RCC 7860 (cell line): ENCODE data around the gene PPP5C.
"Not testable (repeated sequence)": the region's sequence is repeated elsewhere in the genome, so short reads cannot be mapped to it uniquely, and the experiment has no call there.

Experiments used
- DNase-seq: peaks from one replicate; pipeline ENCODE4 v3.0.0-alpha.2; 2015; ENCODE audit warnings: low spot score
- FAIRE-seq: peaks from 2 replicates; lab custom pipeline; 2012; peaks lifted over from hg19 to GRCh38; lab: Jason Lieb, UNC

The PPP5C gene, protein sequence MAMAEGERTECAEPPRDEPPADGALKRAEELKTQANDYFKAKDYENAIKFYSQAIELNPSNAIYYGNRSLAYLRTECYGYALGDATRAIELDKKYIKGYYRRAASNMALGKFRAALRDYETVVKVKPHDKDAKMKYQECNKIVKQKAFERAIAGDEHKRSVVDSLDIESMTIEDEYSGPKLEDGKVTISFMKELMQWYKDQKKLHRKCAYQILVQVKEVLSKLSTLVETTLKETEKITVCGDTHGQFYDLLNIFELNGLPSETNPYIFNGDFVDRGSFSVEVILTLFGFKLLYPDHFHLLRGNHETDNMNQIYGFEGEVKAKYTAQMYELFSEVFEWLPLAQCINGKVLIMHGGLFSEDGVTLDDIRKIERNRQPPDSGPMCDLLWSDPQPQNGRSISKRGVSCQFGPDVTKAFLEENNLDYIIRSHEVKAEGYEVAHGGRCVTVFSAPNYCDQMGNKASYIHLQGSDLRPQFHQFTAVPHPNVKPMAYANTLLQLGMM

DNA sequence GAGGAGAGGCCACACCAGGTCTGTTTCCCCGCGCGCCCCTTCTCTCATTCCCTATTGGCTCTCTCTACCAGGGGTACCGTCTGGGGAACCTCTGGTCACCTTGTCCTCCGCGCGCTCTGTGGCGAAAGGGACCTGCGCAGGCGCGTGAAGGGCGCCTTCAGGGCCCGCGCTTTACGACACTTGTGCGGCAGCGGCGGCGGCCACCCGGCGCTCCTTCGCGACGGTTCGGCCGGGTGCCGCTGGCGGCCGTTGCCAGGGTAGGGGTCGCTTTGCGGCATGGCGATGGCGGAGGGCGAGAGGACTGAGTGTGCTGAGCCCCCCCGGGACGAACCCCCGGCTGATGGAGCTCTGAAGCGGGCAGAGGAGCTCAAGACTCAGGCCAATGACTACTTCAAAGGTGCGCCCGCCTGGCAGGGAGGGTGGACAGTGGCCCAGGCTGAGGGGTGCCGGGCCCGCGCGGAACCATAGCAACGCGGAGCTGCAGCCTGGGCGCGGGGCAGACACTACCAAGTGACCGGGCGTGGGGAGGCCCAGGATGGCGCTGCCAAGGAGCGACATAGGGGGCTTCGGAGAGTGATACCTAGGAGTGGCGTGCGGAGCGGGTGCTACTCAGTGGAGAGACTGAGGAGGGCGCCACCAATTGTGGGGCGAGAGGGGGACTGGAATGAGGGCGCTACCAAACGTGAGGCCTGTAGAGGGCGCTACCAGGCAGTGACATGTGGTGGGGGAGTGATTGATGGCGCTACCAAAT is at the start of gene PPP5C:
Gene PPP5C, plus strand, starts transcription at position 267 of the 751 bp plus-strand sequence. Its CDS starts 10 bp downstream, at position 277.
- DNase-seq (peak; percentile 73), FAIRE-seq (no peak)

DNA sequence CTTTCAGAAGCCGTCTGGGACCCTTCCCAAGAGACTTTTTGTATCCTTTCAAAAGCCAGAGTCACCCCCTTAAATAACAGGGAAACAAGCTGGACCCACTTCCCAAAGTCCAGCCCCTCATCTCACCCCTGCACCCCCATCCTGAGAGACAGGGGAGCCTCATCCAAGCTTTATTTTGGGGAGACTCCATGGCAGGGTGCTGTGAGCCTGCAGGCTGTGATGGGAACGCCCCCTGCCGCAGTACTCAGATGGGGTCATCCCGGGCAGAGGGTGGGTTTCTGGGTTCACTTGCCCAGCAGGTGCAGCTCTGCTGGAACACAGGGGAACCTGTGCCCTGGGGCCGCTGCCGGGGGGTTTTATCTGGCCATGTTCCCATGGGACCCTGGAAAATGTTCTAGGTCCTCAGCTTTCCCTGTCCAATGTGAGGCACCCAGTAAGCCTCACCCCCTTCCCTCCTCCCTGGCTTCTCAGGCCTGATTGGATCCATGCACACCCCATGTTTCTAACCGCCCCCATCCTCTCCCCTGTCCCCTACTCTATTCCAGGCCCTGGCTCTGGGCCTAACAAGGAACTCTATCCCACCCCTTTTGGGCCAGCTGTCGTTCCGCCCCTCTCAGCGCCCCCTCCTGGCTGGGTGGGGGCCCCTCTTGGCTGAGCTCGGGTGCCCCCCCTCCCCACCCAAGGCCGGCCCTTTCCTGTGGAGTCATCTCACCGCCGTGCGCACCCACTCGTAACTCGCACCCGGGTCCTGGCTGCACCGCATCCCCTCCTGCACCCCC is 49.0 kb upstream of the PPP5C start:
- no peak for FAIRE-seq
- no peak for DNase-seq

DNA sequence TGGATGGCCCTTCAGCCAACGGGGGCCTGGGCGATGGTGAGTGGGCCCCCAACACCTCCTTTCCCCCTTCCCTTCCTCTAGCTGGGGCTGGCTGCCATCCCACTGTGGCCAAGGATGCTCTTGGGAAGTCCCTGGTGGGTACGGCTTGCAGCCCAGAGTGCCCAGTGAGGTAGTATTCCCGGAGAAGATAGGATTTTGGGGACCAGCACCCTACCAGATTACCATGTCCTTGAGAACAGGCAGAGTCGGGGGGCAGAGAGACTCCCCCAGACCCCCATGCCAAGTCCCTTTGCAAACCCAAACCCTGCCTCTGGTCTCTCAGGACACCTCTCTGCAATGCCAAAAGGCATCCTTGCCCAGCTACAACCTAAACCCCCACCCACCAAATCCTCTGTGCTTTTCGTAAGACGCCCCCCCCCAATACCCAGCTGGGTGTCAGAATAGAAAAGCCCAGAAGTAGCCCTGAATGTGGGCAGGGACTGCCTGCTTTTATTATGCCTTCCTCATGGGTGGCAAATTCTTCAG is 48.3 kb upstream of the PPP5C start:
- FAIRE-seq, result no peak

DNA sequence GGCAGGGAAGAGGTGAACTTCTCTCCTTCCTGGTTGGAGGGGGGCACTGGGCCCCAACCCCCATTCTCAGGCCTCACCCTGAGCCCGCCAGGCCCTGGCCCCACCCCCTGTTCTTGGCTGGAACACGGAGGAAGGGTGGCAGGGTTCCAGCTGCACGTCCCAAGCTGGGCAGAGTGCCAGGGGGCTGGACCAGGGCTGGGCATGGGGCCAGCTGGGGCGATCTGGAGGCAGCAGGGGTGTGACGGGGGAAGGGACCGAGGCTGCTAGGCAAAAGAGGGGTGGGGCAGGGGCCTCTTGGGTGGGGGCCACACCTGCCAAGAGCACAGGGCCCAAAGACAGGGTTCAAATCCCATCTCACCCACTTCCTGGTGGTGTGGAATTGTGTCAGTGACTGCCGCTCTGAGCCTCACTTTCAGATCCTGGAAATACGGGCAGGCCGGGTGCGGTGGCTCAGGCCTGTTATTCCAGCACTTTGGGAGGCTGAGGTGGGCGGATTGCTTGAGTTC is 47.8 kb upstream of the PPP5C start:
- FAIRE-seq, result no peak
- DNase-seq, result peak; percentile 41

More for the DNA sequence above, 48.3 kb upstream of the PPP5C start:
- DNase-seq, result no peak

DNA sequence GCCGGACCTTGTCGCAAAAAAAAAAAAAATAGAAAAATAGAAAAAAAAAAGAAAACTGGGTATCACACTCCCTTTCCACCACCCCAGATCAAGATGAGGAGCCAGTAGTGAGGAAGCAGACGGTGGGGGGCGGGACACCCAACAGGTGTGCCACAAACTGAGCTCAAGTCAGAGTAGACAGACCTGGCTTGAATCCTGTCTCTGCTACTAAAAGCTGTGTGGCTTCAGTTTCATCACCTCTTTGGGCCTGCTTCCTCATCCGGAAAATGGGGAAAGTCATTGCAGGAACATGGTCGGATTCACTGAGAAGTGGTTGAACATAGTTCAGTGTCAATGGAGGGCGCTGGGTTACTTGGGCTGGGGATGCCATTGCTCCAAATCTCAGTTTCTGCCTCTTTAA is 47.2 kb upstream of the PPP5C start:
- FAIRE-seq, result no peak
- no peak for DNase-seq

DNA sequence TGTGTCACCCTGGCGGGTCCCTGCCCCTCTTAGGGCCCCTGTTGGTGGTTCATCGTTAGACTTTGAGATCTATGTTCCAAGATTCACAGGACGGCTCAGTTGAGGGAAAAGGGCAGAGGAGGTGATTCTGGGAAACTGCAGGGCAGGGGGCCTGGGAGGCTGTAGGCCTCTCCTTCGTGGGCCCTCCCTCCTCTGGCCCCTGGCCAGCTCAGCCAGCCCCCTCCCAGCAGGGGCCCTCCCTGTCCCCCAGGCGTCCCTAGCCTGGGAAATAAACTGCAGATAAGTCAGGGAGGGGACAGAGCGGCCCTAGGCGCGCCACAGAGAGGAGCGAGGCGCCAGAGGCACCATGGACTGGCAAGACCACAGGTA is 43.6 kb upstream of the PPP5C start:
- no peak for DNase-seq
- FAIRE-seq, result no peak

DNA sequence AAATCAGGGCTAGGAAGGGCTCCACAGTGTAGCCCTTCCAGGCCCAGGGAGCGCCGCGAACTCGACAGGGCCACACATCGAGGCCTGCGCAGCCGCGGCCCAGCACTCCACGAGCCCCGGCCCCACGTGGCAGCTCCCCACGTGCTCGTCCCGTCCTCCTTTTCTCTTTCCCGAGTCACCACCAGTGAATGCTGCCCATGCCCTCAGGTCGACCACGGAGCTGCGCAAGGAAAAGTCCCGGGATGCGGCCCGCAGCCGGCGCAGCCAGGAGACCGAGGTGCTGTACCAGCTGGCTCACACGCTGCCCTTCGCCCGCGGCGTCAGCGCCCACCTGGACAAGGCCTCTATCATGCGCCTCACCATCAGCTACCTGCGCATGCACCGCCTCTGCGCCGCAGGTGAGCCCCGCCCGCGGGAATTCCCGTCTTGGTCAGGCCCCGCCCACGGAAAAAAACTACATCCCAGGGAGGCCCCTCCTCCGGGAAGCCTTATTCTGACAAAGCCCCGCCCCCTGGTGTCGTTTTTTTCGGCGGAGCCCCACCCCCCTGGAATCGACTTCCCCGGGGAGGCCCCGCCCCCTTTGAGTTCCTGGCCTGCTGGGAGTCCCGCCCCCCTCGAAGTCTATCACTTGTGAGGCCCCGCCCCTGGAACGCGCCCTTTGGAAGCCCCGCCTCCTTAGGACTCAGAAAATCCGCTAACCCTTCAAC is 43.0 kb upstream of the PPP5C start:
- no peak for DNase-seq
- no peak for FAIRE-seq

DNA sequence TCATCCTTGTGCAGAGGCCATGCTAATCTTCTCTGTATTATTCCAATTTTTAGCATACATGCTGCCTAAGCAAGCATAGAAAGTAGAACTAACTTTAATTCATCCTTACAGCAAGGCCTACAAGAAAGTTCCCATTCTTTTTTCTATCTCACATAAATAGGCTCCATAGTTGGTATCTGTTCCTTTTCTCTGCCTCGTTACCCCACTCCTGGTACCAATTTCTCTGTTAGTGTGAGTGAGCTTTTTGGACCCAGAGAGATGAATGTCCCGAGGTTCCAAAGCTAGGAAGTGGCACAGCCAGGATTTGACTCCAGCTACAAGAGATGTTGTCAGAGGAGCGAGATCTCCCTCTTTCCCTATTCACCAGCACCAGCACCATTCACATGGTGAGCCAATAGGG is 40.4 kb upstream of the PPP5C start:
- FAIRE-seq, result no peak
- DNase-seq, result no peak

DNA sequence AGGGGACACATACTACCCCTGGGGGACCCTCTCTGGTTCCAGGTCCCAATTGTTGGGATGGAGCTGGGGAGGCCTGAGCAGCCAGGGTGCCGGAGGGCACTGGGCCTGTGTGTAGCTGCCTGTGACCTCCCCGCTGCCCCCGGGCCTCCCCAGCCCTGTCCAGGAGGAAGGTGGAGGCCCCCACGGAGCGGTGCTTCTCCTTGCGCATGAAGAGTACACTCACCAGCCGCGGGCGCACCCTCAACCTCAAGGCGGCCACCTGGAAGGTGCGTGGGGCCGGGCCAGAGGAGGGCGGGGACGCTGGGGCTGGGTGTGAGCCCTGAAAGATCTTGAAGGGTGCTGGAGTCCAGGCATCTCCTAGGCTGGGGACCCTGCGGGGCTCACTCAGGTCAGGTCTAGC is 38.4 kb upstream of the PPP5C start:
- no peak for FAIRE-seq

DNA sequence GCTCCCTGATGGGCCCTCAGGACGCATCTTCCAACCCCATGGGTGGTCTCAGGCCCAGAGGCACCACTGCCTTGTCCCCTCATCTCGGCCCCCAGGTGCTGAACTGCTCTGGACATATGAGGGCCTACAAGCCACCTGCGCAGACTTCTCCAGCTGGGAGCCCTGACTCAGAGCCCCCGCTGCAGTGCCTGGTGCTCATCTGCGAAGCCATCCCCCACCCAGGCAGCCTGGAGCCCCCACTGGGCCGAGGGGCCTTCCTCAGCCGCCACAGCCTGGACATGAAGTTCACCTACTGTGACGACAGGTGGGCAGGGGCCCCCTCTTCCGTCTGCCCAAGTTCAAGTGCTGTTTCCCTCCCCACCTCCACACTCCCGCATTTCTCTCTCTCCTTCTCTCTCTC is 37.8 kb upstream of the PPP5C start:
- FAIRE-seq, result no peak
- no peak for DNase-seq

More for the DNA sequence above, 38.4 kb upstream of the PPP5C start:
- no peak for DNase-seq

DNA sequence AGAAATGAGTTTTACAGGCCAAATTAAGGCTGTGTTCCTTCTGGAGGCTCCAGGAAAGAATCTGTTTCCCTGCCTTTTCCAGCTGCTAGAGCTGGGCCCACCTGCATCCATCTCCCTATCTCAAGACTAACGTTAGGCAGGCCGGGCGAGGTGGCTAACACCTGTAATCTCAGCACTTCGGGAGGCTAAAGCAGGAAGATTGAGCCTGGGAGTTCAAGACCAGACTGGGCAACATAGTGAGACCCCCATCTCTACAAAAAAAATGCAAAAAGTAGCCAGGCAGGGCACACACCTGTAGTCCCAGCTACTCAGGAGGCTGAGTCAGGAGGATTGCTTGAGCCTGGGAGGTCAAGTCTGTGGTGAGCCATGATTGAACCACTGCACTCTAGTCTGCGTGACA is 35.4 kb upstream of the PPP5C start:
- FAIRE-seq (no peak), DNase-seq (no peak)

DNA sequence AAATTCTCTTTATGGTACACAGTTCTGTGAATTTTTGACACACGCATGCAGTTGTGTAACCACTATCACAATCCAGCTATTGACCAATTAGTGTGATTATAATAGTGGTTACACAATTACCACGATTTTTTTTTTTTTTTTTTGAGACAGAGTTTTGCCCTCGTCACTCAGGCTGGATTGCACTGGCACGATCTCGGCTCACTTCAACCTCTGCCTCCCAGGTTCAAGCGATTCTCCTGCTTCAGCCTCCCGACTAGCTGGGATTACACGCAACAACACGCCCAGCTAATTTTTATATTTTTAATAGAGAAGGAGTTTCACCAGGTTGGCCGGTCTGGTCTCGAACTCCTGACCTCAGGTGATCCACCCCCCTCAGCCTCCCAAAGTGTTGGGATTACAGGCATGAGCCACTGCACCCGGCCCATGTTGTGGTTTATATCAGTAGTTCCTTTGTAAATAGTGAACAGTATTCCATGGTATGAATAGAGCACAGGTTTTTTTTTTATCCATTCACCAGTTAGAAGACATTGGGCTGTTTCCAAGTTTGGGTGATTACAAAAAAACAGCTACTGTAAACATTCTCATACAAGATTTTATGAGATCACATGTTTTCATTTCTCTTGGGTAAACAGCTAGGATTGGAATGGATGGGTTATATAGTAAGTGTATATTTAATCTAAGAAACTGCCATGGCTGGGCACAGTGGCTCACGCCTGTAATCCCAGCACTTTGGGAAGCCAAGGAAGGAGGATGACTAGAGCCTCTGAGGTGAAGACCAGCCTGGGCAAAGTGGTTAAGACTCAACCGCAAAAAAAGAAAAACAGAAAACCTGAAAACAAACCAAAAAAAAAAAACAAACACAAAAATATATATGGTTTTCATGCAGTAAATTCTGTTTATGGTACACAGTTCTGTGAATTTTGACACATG is 33.1 kb upstream of the PPP5C start:
- not testable (repeated sequence) for DNase-seq, FAIRE-seq

DNA sequence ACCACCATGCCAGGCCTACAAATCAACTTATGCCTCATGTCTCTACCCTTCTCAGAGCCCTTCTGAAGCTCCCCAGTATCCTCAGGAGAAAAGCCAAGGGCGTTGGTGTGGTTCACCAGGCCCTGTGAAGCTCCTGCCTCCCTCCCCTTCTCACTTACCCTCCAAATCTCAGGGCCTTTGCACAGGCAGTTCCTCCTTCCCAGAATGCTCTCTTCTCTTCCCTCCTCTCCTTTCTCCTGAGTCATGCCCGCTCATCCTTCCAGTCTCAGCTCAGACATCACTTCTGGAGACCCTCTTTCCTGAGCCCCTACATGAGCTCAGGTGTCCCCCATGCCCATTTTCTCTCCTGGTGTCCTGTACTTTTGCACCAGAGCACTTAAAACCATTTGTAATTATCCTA is 29.5 kb upstream of the PPP5C start:
- DNase-seq, result no peak
- FAIRE-seq, result no peak

DNA sequence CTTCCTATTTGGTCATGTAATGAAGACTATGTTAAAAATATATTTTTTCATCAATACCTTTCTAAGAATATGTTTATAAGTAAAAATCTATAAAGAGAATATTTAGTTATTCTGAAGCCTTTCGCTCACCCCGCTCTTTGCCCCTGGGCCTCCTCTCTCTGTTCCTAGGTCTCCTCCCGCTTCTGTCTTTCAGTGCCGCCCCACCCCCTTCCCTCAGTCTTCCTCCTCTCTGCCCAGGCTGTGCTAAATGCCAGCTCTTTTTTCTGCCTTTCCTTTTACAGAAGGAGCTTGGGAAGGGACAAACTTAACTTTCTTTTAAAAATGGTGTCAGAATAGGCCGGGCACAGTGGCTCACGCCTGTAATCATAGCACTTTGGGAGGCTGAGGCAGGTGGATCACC is 27.3 kb upstream of the PPP5C start:
- FAIRE-seq (no peak), DNase-seq (no peak)

DNA sequence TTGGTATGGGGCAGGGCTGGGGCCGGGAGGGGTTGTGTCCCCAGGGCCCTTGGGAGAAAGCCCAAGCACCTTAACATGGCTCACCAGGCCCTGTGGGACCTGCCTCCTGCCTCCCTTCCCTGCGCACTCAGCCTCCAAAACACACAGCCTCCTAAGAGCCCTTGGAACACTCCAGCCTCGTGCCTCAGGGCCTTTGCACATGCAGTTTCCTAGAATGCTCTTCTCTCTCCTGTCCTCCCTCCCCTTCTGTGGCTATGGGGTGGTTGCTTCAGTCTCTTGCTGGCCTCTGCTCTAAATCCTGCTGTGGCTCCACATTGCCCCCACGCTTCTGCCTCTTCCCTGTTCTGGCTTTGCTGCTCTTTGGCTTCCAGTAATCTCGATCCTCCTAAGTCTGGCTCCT is 26.3 kb upstream of the PPP5C start:
- FAIRE-seq, result no peak

DNA sequence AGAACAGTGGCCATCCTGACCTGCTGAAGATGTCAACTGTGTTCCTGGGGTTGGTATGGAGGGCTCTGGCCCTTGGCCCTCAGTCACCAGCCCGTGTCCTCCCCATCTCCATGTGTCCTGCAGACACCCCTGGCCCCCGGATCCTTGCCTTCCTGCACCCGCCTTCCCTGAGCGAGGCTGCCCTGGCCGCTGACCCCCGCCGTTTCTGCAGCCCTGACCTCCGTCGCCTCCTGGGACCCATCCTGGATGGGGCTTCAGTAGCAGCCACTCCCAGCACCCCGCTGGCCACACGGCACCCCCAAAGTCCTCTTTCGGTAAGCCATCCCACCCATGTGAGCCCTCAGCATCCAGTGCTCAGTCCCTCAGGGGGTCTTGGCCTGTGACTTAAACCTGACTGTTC is 25.2 kb upstream of the PPP5C start:
- DNase-seq (no peak), FAIRE-seq (no peak)

More for the DNA sequence above, 26.3 kb upstream of the PPP5C start:
- no peak for DNase-seq

DNA sequence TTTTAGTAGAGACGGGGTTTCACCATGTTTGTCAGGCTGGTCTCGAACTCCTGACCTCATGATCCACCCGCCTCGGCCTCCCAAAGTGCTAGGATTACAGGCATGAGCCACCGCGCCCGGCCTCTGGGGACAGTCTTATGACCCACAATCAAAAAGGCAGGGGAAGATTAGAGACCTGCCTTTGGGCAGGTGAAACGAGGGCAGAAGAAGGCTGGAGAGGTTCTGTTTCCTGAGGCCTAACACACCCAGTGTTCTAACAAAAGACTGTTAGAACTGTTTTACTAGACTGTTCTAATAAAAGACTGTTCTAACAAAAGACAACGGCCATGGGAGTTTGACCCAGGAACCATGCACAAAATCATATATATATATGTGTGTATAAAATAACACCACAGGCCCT is 23.7 kb upstream of the PPP5C start:
- not testable (repeated sequence) for DNase-seq, FAIRE-seq

DNA sequence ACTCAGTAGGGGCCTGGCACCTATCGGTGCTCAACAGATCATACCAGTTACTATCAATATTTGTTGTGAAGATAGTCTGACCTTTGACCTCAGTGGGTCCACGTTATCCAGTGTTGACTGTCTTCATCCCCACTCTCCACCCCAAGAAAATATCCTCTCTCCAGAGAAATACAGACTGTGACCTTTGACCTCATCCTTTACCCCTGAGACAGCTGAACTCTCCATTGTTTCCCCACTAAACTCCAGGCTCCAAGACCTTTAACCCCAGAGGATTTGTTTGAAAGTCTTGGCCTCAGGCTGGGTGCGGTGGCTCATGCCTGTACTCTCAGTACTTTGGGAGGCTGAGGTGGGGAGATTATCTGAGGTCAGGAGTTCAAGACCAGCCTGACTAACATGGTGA is 22.6 kb upstream of the PPP5C start:
- DNase-seq (no peak), FAIRE-seq (no peak)

DNA sequence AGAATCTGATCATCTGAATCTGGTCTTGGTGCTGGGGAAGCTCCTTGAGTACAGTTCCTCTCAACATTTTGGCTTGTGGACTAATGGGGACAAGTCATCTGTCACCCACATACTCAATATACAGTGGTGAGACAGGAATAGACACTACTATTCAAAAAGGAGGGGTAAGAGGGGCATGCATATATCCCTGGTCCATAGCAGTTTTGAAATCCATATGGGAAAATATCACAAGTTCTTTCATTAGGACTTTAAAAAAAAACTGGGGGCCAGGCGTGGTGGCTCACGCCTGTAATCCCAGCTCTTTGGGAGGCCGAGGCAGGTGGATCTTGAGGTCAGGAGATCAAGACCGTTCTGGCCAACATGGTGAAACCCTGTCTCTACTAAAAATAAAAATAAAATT is 20.3 kb upstream of the PPP5C start:
- FAIRE-seq (no peak), DNase-seq (no peak)
